Parietal lobe (tissue), 2 donors: ENCODE data around the gene TMEM235. TPM values are rescaled to one million over a fixed set of nuclear protein-coding genes. Genes with fewer than 3 reads are reported as not detected.

Source experiments
- small RNA-seq: library from RNA; depleted of rRNA; stranded (forward); fragments of <200 nt; gene quantifications from one replicate; pipeline ENCODE3, GENCODE V24; 2014; ENCODE audit warnings: low replicate concordance
- total RNA-seq: library from RNA; depleted of rRNA; stranded (reverse); fragments of >200 nt; gene quantifications from one replicate; pipeline ENCODE4 v1.2.3, GENCODE V29; 2014

The TMEM235 gene
- total RNA-seq, result not detected

DNA sequence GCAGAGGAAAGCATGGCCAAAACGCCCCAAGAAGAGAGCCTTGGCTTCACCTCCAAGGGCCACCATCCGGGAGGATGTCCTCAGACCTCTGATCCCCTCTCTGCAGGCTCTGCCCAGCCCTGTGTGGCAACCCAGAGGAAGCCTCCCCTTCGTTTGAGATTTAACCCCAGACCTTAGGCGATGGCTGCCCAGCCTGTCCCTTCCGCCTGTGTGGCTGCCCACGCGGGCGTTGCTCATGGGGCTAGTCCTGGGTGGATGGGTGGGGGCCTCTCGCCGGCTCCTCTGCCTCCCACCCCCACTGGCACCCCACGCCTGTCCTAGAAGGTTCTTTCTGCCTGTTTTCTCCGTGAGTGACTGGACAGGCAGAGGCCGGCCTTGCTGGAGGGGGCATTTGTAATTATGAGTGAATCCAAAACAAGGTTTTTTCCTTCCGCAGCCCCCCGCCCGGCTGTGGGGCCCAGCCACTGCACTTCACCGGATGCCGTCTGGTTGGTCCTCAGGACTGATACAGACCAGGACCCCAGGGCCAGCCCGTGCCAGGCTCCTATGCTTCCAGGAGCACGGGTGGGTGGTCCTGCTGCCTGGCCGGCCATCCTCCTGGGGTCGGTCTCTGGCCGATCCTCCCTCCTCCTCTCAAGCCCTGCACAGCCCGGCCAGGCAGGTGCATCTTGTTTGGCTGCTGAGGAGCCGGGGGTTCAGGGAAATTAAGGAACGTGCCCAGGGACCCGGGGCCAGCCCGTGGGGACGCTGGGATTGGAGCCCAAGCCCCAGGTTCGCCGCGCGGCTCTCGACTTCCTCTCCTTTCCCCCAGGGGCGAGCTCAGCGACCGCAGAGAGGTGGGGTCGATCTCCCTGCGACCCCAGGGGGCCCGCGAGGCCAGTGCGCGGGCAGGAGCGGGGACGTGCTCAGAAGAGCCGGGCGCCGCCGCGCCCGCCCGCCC lies at the start of gene TMEM235:
Gene TMEM235 (plus strand): TSS at position 636 of the 940 bp plus-strand sequence. CDS start 393 bp downstream, outside the sequence.

DNA sequence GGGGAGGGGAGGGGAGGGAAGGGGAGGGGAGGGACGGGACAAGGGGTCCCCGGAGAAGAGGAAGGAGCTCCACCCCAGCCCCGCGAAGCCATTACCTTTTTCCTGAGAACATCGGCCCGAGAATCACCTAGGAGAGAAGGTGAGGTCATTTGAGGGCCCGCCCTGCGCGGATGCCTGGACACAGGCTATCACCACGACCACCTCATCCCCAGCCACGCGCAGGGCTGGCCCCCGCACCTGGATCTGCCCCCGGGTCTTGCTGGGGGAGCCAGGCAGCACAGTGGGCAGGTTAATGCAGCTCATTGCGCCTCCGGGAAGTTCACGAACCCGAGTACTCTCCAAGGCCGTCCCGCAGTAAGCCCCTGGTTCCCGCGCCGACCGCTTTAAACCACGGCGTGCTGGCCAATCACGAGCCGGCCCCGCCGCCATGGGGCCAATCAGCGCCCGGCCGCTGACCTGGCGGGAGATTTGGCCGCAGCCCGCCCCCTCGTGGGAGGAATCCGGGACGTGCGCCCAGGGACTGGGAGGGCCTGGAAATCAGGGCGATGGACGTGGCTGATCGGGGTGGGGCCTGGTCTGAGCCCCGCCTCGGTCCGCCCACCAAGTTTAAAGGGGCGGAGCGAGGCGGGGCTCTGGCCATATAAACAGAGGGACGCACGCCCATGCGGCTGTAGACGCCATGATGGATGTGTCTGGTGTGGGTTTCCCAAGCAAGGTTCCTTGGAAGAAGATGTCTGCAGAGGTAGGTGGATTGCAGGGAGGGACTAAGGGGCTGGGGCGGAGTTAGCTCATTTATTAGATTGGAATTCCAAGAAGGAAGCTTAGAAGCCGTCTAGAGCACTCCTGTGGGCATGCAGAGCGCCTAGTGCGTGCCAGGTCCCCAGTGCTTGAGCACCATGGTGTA lies 44.5 kb upstream of the TMEM235 start, which contains the start of the genes AFMID and TK1:
Gene AFMID (plus strand): TSS at position 671 of the 904 bp plus-strand sequence. CDS start 9 bp downstream, at position 680.
Gene TK1 (minus strand): TSS at position 361 of the 904 bp plus-strand sequence. CDS start 58 bp downstream, at position 303.

DNA sequence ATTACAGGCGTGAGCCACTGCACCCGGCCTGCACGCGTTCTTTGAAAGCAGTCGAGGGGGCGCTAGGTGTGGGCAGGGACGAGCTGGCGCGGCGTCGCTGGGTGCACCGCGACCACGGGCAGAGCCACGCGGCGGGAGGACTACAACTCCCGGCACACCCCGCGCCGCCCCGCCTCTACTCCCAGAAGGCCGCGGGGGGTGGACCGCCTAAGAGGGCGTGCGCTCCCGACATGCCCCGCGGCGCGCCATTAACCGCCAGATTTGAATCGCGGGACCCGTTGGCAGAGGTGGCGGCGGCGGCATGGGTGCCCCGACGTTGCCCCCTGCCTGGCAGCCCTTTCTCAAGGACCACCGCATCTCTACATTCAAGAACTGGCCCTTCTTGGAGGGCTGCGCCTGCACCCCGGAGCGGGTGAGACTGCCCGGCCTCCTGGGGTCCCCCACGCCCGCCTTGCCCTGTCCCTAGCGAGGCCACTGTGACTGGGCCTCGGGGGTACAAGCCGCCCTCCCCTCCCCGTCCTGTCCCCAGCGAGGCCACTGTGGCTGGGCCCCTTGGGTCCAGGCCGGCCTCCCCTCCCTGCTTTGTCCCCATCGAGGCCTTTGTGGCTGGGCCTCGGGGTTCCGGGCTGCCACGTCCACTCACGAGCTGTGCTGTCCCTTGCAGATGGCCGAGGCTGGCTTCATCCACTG lies 17.3 kb upstream of the TMEM235 start, which contains the start of gene BIRC5:
Gene BIRC5 (plus strand): TSS at position 238 of the 690 bp plus-strand sequence. CDS start 64 bp downstream, at position 302.

Small RNA genes lying within 50 kb of the gene (small RNA-seq; reads per million reads assigned to genes)
- not detected for gene AC087645.1

Other genes with a start within 250 kb of the TMEM235 start
- 5.9 TPM for gene TMC6, start 102.9 kb upstream of the TMEM235 start, total RNA-seq
- 2.5 TPM for gene TMC8, start 100.9 kb upstream of the TMEM235 start, total RNA-seq
- not detected for gene C17orf99, start 85.2 kb upstream of the TMEM235 start, total RNA-seq
- gene SYNGR2, start 63.0 kb upstream of the TMEM235 start, total RNA-seq, result 7.5 TPM
- gene TK1, start 44.6 kb upstream of the TMEM235 start, total RNA-seq, result 4.1 TPM
- gene AFMID, start 44.3 kb upstream of the TMEM235 start, total RNA-seq, result 23.2 TPM
- gene BIRC5, start 17.4 kb upstream of the TMEM235 start, total RNA-seq, result 6.6 TPM
- gene SOCS3, start 128.4 kb downstream of the TMEM235 start, total RNA-seq, result 3.1 TPM
- 54.8 TPM for gene PGS1, start 147.0 kb downstream of the TMEM235 start, total RNA-seq